GM12878 (cell line): Measurements from ENCODE around the gene DAAM2. TPM values are rescaled to one million over a fixed set of nuclear protein-coding genes. Genes with fewer than 3 reads are reported as not detected.

Source experiments
- ATAC-seq: fragments of 200-7000 bp; cut with Tn5 transposase; 3 replicates; pipeline ENCODE4 v1.9.1; 2020; ENCODE audit warnings: mild to moderate bottlenecking, moderate library complexity
- BruUV-seq: library from RNA; stranded (reverse); fragments of 400-500 nt; replicated peaks from 2 replicates; lab custom pipeline; 2021; lab: Mats Ljungman, UMichigan
- CTCF ChIA-PET: fragments of 300-600 bp; sonication (Branson Sonifier 250); formaldehyde crosslinking; extraction: SDS; loops from one replicate; lab custom pipeline; 2021; ENCODE audit warnings: inconsistent platforms; lab: Yijun Ruan, JAX
- POLR2A ChIA-PET: fragments of 350-600 bp; formaldehyde crosslinking; extraction: SDS; loops from one replicate; lab custom pipeline; 2021; ENCODE audit warnings: inconsistent platforms; lab: Charles Lee
- RAD21 ChIA-PET: fragments of 300-600 bp; sonication (Branson Sonifier 250); formaldehyde crosslinking; loops from one replicate; lab custom pipeline; 2023; ENCODE audit warnings: antibody characterized with exemption; ENCODE audit not compliant: unreplicated experiment; lab: Charles Lee
- SMC1A ChIA-PET: fragments of 300-600 bp; sonication (Branson Sonifier 250); formaldehyde crosslinking; loops from one replicate; lab custom pipeline; 2023; ENCODE audit not compliant: unreplicated experiment, uncharacterized antibody; lab: Charles Lee
- DNase-seq: peaks from one replicate; pipeline ENCODE4 v3.0.0-alpha.2; 2011; ENCODE audit warnings: low read depth, low spot score
- FAIRE-seq: peaks from 3 replicates; lab custom pipeline; 2011; peaks lifted over from hg19 to GRCh38; lab: Jason Lieb, UNC
- H2AFZ ChIP-seq: 2 replicates; pipeline ENCODE4 v1.6.0; 2011; ENCODE audit warnings: low read depth, low read length, control low read depth; ENCODE audit not compliant: control insufficient read depth
- H3K27ac ChIP-seq: 2 replicates; pipeline ENCODE4 v1.5.1; 2011; ENCODE audit warnings: control low read depth; ENCODE audit not compliant: control insufficient read depth, insufficient read depth
- H3K27me3 ChIP-seq, 2 experiments: replicated peaks in 1 of 2; 2 replicates each; pipeline versions ENCODE4 v1.6.0 to v1.6.1; 2011; ENCODE audit warnings: low read length in 1 of 2; ENCODE audit not compliant: control insufficient read depth in 2 of 2, insufficient read depth in 2 of 2
- H3K36me3 ChIP-seq, 2 experiments: 2 replicates each; pipeline ENCODE4 v1.5.1; 2011; ENCODE audit warnings: low read length in 1 of 2; ENCODE audit not compliant: control insufficient read depth in 2 of 2, insufficient read depth in 2 of 2
- H3K4me1 ChIP-seq: 2 replicates; pipeline ENCODE4 v1.6.1; 2011; ENCODE audit warnings: mild to moderate bottlenecking, low read length, moderate library complexity, mixed read lengths; ENCODE audit not compliant: control insufficient read depth, insufficient read depth
- H3K4me2 ChIP-seq: 2 replicates; pipeline ENCODE4 v1.6.0; 2011; ENCODE audit warnings: control low read depth; ENCODE audit not compliant: control insufficient read depth, insufficient read depth
- H3K4me3 ChIP-seq: fragments of 200-600 bp; sonication (generic); 2 replicates; pipeline ENCODE4 v1.5.1; 2016
- H3K79me2 ChIP-seq: 2 replicates; pipeline ENCODE4 v1.6.0; 2011; ENCODE audit warnings: low read length; ENCODE audit not compliant: control insufficient read depth, insufficient read depth
- H3K9ac ChIP-seq: 2 replicates; pipeline ENCODE4 v1.8.0; 2011; ENCODE audit warnings: low read length, control low read depth, mixed read lengths; ENCODE audit not compliant: control insufficient read depth, insufficient read depth
- H3K9me3 ChIP-seq: replicated peaks from 3 replicates; pipeline ENCODE4 v1.5.1; 2011; ENCODE audit warnings: mild to moderate bottlenecking, low read length; ENCODE audit not compliant: control insufficient read depth, insufficient read depth
- H4K20me1 ChIP-seq: 2 replicates; pipeline ENCODE4 v1.6.0; 2011; ENCODE audit not compliant: control insufficient read depth, insufficient read depth
- BACH1 ChIP-seq: fragments of 450-650 bp; IDR thresholded peaks from 2 replicates; pipeline ENCODE4 v1.6.1; 2017; ENCODE audit warnings: mild to moderate bottlenecking, borderline replicate concordance
- BMI1 ChIP-seq: fragments of 450-650 bp; IDR thresholded peaks from 2 replicates; pipeline ENCODE4 v1.6.1; 2016; ENCODE audit warnings: mild to moderate bottlenecking, moderate library complexity, borderline replicate concordance
- BRCA1 ChIP-seq: IDR thresholded peaks from 2 replicates; pipeline ENCODE4 v1.6.1; 2011; ENCODE audit warnings: low read depth, low read length, improper control_type of control experiment
- CBX5 ChIP-seq: sonication (generic); IDR thresholded peaks from 2 replicates; pipeline ENCODE4 v1.6.1; 2016; ENCODE audit warnings: low read depth, moderate library complexity, mild to moderate bottlenecking, inconsistent platforms
- CHD4 ChIP-seq: fragments of 200-600 bp; sonication (generic); IDR thresholded peaks from 2 replicates; pipeline ENCODE4 v1.6.1; 2016; ENCODE audit warnings: mild to moderate bottlenecking
- EGR1 ChIP-seq, 2 experiments: IDR thresholded peaks; 1 replicate in 1 of 2; 2 replicates in 1 of 2; pipeline ENCODE4 v1.6.1; 2011 to 2012; ENCODE audit warnings: low read depth in 2 of 2, low read length in 2 of 2, borderline replicate concordance in 1 of 2, mild to moderate bottlenecking in 1 of 2, moderate library complexity in 1 of 2
- FOS ChIP-seq: IDR thresholded peaks from 3 replicates; pipeline ENCODE4 v1.6.1; 2011; ENCODE audit warnings: borderline replicate concordance; ENCODE audit not compliant: insufficient read length; ENCODE audit errors: extremely low read depth
- HDAC6 ChIP-seq: fragments of 200-600 bp; sonication (generic); IDR thresholded peaks from one replicate; pipeline ENCODE4 v1.8.0; 2017; ENCODE audit warnings: antibody characterized with exemption; ENCODE audit not compliant: unreplicated experiment
- NR2F1 ChIP-seq: fragments of 450-650 bp; conservative IDR thresholded peaks from 2 replicates; pipeline ENCODE4 v1.6.1; 2017; ENCODE audit warnings: mild to moderate bottlenecking
- RB1 ChIP-seq: fragments of 450-650 bp; formaldehyde crosslinking; IDR thresholded peaks from 2 replicates; pipeline ENCODE4 v1.6.1; 2017; ENCODE audit warnings: mild to moderate bottlenecking, borderline replicate concordance
- TAF1 ChIP-seq: IDR thresholded peaks from 2 replicates; pipeline ENCODE4 v1.6.1; 2011; ENCODE audit warnings: mild to moderate bottlenecking, low read depth, low read length, borderline replicate concordance
- ZNF687 ChIP-seq: fragments of 450-650 bp; IDR thresholded peaks from 2 replicates; pipeline ENCODE4 v1.6.1; 2017; ENCODE audit warnings: mild to moderate bottlenecking, moderate library complexity
- WGBS: methylation state at CpG from one replicate; pipeline ENCODE4 v1.1.6; 2016; ENCODE audit warnings: low lambda C conversion rate; ENCODE audit not compliant: insufficient replicate concordance, insufficient coverage; ENCODE audit errors: missing lambda C conversion rate; 5-methylcytosine and 5-hydroxymethylcytosine counted together
- in situ Hi-C: fragments of 300-500 bp; cut with MboI; formaldehyde crosslinking; loops from 9 replicates; pipeline ENCODE4 v1.14.3; 2018; ENCODE audit warnings: mixed read lengths
- intact Hi-C: fragments of 100-400 bp; cut with micrococcal nuclease; formaldehyde crosslinking; loops from one replicate; pipeline ENCODE4 v1.14.2; 2022; ENCODE audit not compliant: unreplicated experiment
- polyA plus RNA-seq, 11 experiments: library from polyadenylated mRNA; depleted of rRNA in 4 of 11; unstranded in 6 of 11; stranded (reverse) in 5 of 11; fragments of >200 nt; fragmentation: Nextera tagmentation in 4 of 11; fragmentation: Illumina TruSeq in 1 of 11; extraction: Ambion mirVana in 4 of 11; extraction: Trizol in 1 of 11; gene quantifications; 1 replicate in 1 of 11; 2 replicates in 10 of 11; pipeline versions ENCODE4 v1.2.1 to v1.2.3, GENCODE V29; 2011 to 2016; ENCODE audit warnings: inconsistent platforms in 2 of 11, missing spikeins in 2 of 11, low read depth in 1 of 11
- total RNA-seq, 4 experiments: library from RNA; depleted of rRNA in 3 of 4; stranded (reverse); fragments of >200 nt in 3 of 4; fragmentation: Illumina TruSeq in 1 of 4; extraction: Trizol in 1 of 4; gene quantifications; 2 replicates each; pipeline versions ENCODE4 v1.2.1 to v1.2.3, GENCODE V29; 2013 to 2021
- TF ChIP-seq, protein P1 (sequence below): fragments of 450-650 bp; IDR thresholded peaks from 2 replicates; pipeline ENCODE4 v1.6.1; 2018; ENCODE audit warnings: borderline replicate concordance, mild to moderate bottlenecking; ENCODE audit not compliant: partially characterized antibody

Gene DAAM2
- total and polyA plus RNA-seq, 10 of the 15 experiments (the other 5 are each of a cell fraction or from before 2014, with no cell fraction given), result 0.05 to 0.22 TPM; not detected in 8

DNA sequence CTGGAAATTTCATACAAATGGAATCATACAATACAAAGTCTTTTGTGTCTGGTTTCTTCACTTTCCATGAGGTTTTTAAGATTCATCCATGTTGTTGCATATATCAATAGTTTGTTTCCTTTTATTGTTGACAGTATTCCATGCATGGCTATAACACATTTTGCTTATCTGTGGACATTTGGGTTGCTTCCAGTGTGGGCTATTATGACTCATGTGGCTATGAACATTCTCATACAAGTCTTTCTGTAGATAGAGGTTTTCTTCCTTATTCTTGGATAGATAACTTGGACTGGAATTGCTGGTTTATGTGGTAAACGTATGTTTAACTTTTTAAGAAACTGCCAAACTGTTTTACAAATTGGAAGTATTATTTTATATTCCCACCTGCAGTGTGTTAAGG, 36.9 kb upstream of the DAAM2 start:
- H3K9me3 ChIP-seq, result no peaks in the 10 kb centered on the region; the same call in 2 of the 3 replicates
- DNase-seq (no peak), ATAC-seq (no peak), FAIRE-seq (no peak)
- CTCF ChIA-PET, result interaction anchor here (0.7 to 3.1 kb wide), 5 partner anchors 18 to 389 kb away, joined by 3 to 9 read pairs (median 5); no protein-coding TSS in a partner anchor
- H3K27ac ChIP-seq, result no peak overlapping the region
- no peaks in the 10 kb centered on the region for H4K20me1 ChIP-seq
- no peaks in the 10 kb centered on the region for H3K36me3 ChIP-seq
- H3K4me1 ChIP-seq, result no peaks in the 10 kb centered on the region
- RAD21 ChIA-PET, result no interaction called here
- no peaks in the 10 kb centered on the region for H3K79me2 ChIP-seq
- SMC1A ChIA-PET, result interaction anchor here (0.7 to 2.2 kb wide), 4 partner anchors 21 to 391 kb away, joined by 3 to 8 read pairs (median 4); no protein-coding TSS in a partner anchor
- in situ Hi-C loops, result no loop called here
- no peak overlapping the region for H3K9ac ChIP-seq
- H3K4me2 ChIP-seq, result no peak overlapping the region
- intact Hi-C loops, result no loop called here
- no peak overlapping the region for H3K4me3 ChIP-seq
- H2AFZ ChIP-seq, result no peak overlapping the region
- 0% methylated on average over 1 of the region's 1 CpG for whole genome bisulfite sequencing
- TF ChIP-seq BRCA1 (no peak), CHD4 (no peak), TAF1 (no peak), NR2F1 (no peak), BMI1 (no peak), ZNF687 (no peak), HDAC6 (no peak), FOS (no peak), CBX5 (no peak), RB1 (no peak), BACH1 (no peak), EGR1 (IDR thresholded peaks at IDR 0.05; ENCODE audit: borderline replicate concordance in 1 of 2, low read depth in 2 of 2, low read length in 2 of 2) (no peak)
- TF ChIP-seq, protein P1, sequence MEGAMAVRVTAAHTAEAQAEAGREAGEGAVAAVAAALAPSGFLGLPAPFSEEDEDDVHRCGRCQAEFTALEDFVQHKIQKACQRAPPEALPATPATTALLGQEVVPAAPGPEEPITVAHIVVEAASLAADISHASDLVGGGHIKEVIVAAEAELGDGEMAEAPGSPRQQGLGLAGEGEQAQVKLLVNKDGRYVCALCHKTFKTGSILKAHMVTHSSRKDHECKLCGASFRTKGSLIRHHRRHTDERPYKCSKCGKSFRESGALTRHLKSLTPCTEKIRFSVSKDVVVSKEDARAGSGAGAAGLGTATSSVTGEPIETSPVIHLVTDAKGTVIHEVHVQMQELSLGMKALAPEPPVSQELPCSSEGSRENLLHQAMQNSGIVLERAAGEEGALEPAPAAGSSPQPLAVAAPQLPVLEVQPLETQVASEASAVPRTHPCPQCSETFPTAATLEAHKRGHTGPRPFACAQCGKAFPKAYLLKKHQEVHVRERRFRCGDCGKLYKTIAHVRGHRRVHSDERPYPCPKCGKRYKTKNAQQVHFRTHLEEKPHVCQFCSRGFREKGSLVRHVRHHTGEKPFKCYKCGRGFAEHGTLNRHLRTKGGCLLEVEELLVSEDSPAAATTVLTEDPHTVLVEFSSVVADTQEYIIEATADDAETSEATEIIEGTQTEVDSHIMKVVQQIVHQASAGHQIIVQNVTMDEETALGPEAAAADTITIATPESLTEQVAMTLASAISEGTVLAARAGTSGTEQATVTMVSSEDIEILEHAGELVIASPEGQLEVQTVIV, result no peak
- POLR2A ChIA-PET, result no interaction called here
- no peaks in the 10 kb centered on the region for H3K27me3 ChIP-seq
- BruUV-seq, result no TSS peak
